ENCODE results near the gene ACY1.

GRCh38 chr3:51938780-51939425 lies 44.4 kb upstream of the ACY1 start:
- no peak for TF ChIP-seq ZZZ3 (IDR thresholded peaks at IDR 0.05; ENCODE audit: control insufficient read depth, insufficient read length, low read depth)
- TF ChIP-seq CTCF (IDR thresholded peaks at IDR 0.05 in 2 of 3, conservative IDR thresholded peaks at IDR 0.05 in 1 of 3; ENCODE audit: control insufficient read depth in 2 of 3, extremely low read depth in 1 of 3, insufficient read depth in 1 of 3, low read depth in 3 of 3, low read length in 3 of 3): no peak

All from GM12878 (cell line).